ENCODE results near the gene GRXCR2.

Gene GRXCR2, protein sequence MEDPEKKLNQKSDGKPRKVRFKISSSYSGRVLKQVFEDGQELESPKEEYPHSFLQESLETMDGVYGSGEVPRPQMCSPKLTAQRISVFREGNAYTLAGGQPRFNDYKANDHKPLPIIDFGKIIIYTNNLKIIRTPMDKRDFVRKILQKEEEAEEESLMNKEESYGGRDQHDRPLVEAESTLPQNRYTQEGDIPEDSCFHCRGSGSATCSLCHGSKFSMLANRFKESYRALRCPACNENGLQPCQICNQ

DNA sequence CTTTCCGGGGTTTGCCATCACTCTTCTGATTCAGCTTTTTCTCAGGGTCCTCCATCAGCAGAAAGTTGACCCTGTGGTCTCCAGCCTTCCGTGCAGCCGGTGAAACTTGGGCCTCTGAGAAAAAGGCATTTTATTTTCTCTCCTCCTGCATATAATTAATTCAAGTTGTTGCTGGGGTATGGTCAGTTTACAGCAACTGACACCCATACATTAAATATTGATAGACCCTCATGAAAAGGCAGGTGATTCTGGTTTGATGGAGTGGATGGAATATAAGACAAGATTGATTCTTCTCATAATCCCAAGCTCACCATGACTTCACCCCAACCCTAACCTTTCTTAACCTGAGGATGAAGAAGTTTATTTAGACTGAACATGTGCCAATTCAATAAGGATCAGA, at the start of gene GRXCR2:
TSS of gene GRXCR2 (minus strand) at position 101 of the 400 bp plus-strand sequence. CDS start at position 55, 46 bp downstream.
- Mint-ChIP-seq H3K9me3 (no peaks in the 10 kb centered on the region), H3K4me3 (no peak within 1 kb of the TSS), H3K27ac (no peak within 1 kb of the TSS), H3K36me3 (no peaks in the 10 kb centered on the region), H3K27me3 (peaks cover 10 to 28% of the 10 kb centered on the region in 2 donors), H3K4me1 (no peaks in the 10 kb centered on the region)
- no peak for DNase-seq
- ATAC-seq (replicated peaks) = no peak

DNA sequence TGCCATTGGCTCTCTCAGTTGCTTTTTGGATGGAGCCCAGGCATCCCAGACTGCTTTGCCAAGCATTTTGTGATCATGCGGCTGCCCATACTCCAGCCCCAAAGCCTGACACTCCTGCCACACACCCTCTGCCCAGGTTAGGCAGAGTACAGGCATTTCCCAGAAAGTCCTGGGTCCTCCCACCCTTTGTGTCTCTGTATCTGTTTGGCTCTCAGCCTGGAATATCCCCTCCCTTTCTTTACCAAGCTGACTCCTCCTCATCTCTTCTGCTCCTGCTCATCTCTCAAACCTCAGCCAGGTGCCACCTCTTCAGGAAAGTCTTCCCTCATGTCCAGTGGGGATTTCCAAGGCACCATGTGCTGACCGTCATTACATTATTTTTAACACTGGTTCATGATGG, 49.2 kb upstream of the GRXCR2 start:
- no peak for ATAC-seq (replicated peaks)
- Mint-ChIP-seq H3K4me1 (no peaks in the 10 kb centered on the region), H3K27me3 (peaks cover 0 to 5% of the 10 kb centered on the region in 2 donors), H3K36me3 (no peaks in the 10 kb centered on the region), H3K4me3 (no peak overlapping the region), H3K9me3 (no peaks in the 10 kb centered on the region), H3K27ac (no peak overlapping the region)
- DNase-seq = no peak

DNA sequence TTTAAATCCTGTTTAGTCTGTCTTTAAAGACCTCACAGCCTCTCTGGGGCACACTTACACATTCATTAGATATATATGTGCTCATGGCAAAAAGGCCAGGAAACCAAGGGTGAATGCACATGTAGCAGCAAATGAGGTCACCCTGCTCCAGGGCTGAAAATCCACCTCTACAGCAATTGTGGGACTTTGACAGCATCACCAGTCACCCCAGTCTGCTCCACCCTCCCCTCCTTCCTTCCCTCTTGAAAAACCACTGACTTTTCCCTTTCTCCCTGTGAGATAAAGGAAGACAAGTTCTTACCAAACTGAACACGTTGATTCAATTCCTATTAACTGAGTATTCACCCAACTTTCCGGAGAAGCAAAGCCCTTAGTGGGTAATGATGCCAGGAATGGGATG, 48.4 kb upstream of the GRXCR2 start:
- no peak overlapping the region for H3K4me3 Mint-ChIP-seq
- no peaks in the 10 kb centered on the region for H3K4me1 Mint-ChIP-seq
- ATAC-seq (replicated peaks) (no peak), DNase-seq (no peak)
- H3K27me3 Mint-ChIP-seq = peaks cover 0 to 5% of the 10 kb centered on the region in 2 donors
- no peaks in the 10 kb centered on the region for H3K9me3 Mint-ChIP-seq
- H3K36me3 Mint-ChIP-seq = no peaks in the 10 kb centered on the region
- no peak overlapping the region for H3K27ac Mint-ChIP-seq

DNA sequence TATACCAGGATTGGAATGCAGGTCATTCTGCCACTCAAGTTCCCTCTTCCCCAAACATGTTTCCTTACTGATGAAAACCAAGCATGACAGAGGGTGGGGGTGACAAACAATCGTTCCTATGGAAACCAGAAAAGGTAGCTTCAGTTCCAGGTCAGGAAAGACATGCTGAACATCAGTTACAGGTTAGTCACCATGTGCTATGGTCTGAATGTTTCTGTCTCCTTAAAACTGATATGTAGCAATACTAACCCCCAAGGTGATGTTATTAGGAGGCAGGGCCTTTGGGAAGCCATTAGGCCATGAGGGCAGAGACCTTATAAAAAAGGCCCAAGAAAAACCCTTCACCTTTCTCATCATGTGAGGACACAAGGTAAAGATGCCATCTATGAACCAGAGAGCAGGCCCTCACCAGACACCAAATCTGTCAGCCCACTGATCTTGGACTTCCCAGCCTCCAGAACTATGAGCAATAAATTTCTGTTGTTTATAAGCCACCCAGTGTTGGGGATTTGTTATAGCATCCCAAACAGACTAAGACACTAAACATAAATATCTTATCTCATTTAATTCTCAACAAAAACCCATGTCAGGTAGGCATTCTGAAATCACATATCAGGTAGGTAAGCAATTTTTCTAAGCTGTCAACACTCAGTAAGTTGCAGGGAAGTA, 47.9 kb upstream of the GRXCR2 start:
- no peaks in the 10 kb centered on the region for H3K4me1 Mint-ChIP-seq
- H3K27me3 Mint-ChIP-seq = peaks cover 0 to 5% of the 10 kb centered on the region in 2 donors
- no peak overlapping the region for H3K4me3 Mint-ChIP-seq
- H3K27ac Mint-ChIP-seq = no peak overlapping the region
- ATAC-seq (replicated peaks) (no peak), DNase-seq (no peak)
- no peaks in the 10 kb centered on the region for H3K9me3 Mint-ChIP-seq
- H3K36me3 Mint-ChIP-seq = no peaks in the 10 kb centered on the region

DNA sequence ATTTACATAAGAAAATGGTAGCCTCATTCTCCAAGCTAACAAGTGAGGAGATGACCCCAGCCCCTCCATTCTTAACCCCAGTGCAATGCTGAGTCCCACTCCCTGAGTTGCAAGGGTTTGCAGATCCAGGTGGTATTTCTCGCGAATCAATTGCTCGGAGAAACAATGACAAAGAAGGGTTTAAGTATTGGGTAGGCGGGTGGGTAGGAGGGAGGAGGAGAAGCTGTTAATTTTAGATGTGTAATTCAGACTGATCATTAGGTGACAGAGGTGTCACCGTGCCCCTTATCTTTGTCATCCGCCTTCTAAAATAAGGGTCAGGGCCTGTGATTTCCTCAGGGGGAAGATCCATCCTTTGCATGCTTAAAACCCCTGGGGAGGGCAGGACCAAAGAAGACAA, 46.6 kb upstream of the GRXCR2 start:
- no peaks in the 10 kb centered on the region for H3K4me1 Mint-ChIP-seq
- H3K9me3 Mint-ChIP-seq = peaks cover 0 to 3% of the 10 kb centered on the region in 2 donors
- H3K27ac Mint-ChIP-seq = no peak overlapping the region
- no peak for DNase-seq
- ATAC-seq (replicated peaks) = no peak
- H3K4me3 Mint-ChIP-seq = no peak overlapping the region
- H3K27me3 Mint-ChIP-seq = peaks cover 5% of the 10 kb centered on the region in 2 donors
- H3K36me3 Mint-ChIP-seq = no peaks in the 10 kb centered on the region

DNA sequence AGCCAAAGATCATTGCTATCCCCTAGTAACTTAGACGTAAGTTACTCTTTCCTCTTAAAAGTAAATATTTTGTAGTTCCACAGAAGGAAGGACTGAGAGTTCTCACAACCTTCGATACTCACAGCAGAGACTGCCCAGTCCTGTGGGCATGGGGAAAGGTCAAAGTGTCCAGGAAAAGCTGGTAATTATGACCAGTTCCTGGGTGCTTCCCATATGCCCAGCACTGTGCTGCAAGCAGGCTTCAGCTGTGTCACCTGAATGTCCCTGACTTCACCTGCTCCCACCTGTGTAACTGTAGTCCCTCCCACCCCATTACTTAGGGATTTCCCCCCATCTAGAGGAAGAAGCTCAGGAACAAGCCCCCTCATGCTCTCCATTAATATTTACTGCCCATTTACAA, 45.6 kb upstream of the GRXCR2 start:
- H3K4me1 Mint-ChIP-seq = no peaks in the 10 kb centered on the region
- peaks cover 0 to 3% of the 10 kb centered on the region in 2 donors for H3K9me3 Mint-ChIP-seq
- H3K27me3 Mint-ChIP-seq = peaks cover 5% of the 10 kb centered on the region in 2 donors
- no peak overlapping the region for H3K27ac Mint-ChIP-seq
- no peak for DNase-seq
- no peak overlapping the region for H3K4me3 Mint-ChIP-seq
- no peaks in the 10 kb centered on the region for H3K36me3 Mint-ChIP-seq
- no peak for ATAC-seq (replicated peaks)

DNA sequence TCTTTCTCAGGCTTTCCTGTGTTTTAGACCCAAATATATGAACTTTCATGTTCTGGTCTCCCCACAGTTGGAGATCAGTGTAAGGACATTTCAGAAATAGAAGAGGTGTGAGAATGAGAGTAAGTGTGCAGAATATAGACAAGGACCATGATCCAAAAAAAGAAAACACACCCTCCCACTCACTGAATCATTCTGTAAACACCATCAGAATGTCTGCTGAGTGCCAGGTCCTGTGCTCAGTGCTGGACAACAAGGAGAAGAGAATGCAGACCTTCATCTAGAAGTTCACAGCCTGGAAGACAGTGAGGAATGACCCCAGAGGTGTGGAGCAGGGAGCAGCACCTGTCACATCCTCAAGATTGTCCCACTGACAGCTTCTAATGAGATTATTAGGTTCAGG, 44.5 kb upstream of the GRXCR2 start:
- ATAC-seq (replicated peaks) = no peak
- peaks cover 0 to 3% of the 10 kb centered on the region in 2 donors for H3K9me3 Mint-ChIP-seq
- peaks cover 5% of the 10 kb centered on the region in 2 donors for H3K27me3 Mint-ChIP-seq

DNA sequence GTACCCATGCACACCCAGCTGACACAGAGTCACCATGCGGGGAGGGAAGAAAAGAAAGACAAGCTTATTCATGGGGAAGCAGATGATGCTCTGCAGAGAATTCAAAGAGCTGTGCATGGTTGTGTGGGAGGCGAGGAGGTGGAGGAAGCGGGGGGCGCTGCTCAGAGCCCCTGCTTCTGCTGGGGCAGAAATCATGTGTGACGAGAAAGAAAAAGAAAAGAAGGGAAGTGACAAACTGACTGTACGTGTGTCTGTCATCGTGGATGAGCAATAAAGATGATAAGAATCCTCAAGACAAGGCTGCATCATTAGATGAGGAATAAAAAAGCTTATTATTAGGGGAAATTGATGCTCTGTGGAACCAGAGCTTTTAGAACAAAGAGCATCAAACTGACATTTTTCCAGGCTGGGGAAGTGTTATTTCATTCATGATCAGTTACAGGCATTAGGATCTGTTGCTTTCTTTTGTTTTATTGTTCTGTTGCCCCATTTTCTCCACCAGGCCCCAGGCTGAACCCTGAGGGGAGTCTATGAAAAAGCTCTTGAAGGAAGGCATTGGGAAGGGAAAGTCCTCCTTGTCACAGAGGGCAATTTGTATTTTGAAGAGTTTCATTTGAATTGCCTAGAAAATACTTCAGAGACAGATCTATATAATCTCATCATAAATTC, 43.3 kb upstream of the GRXCR2 start:
- H3K4me3 Mint-ChIP-seq = no peak overlapping the region
- H3K4me1 Mint-ChIP-seq = no peaks in the 10 kb centered on the region
- ATAC-seq (replicated peaks) (no peak), DNase-seq (no peak)
- H3K27me3 Mint-ChIP-seq = peaks cover 5 to 7% of the 10 kb centered on the region in 2 donors
- peaks cover 0 to 3% of the 10 kb centered on the region in 2 donors for H3K9me3 Mint-ChIP-seq
- H3K27ac Mint-ChIP-seq = no peak overlapping the region
- no peaks in the 10 kb centered on the region for H3K36me3 Mint-ChIP-seq

More for the DNA sequence above, 44.5 kb upstream of the GRXCR2 start:
- H3K36me3 Mint-ChIP-seq = no peaks in the 10 kb centered on the region
- H3K4me1 Mint-ChIP-seq = no peaks in the 10 kb centered on the region
- no peak for DNase-seq
- no peak overlapping the region for H3K27ac Mint-ChIP-seq
- H3K4me3 Mint-ChIP-seq = no peak overlapping the region

DNA sequence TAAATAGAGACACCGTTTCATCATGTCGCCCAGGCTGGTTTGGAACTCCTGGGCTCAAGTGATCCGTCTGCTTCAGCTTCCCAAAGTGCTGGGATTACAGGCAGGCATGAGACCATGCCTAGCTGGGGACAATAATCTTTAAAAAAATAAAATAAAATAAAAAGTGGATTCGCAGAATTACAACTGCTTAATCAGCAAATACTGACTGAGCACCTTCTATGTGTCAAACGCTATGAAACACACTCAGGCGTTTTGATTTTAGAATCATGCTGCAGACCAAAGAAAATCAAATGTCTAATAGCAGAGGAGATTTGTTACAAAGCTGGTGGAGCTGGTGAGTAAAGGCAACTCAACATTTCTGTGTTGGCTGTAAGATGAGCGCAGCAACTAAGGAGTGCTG, 40.9 kb upstream of the GRXCR2 start:
- Mint-ChIP-seq H3K9me3 (peaks cover 0 to 3% of the 10 kb centered on the region in 2 donors), H3K4me3 (no peak overlapping the region), H3K27ac (no peak overlapping the region), H3K4me1 (no peaks in the 10 kb centered on the region), H3K27me3 (peaks cover 2 to 9% of the 10 kb centered on the region in 2 donors), H3K36me3 (no peaks in the 10 kb centered on the region)
- no peak for ATAC-seq (replicated peaks)
- no peak for DNase-seq

DNA sequence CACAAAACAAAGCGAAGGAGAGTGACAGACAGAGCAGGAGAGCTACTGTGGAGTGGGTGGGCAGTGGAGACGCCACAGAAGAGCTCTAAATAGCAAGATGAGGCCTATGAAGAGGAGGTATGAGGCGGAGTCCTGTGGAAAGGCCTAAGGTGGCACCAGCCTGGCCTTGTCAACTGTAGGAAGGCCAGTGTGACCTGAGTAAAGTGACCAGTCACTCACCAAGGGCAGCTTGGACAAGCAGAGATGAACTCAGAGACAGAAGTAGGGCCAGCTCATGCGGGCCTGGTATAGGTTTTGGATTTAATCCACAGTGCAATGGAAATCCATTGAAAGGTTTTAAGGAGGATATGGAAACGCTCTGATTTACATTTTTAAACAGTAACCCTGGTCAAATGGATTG, 39.8 kb upstream of the GRXCR2 start:
- no peak overlapping the region for H3K4me3 Mint-ChIP-seq
- H3K27me3 Mint-ChIP-seq = peaks cover 0 to 9% of the 10 kb centered on the region in 2 donors
- ATAC-seq (replicated peaks) = no peak

DNA sequence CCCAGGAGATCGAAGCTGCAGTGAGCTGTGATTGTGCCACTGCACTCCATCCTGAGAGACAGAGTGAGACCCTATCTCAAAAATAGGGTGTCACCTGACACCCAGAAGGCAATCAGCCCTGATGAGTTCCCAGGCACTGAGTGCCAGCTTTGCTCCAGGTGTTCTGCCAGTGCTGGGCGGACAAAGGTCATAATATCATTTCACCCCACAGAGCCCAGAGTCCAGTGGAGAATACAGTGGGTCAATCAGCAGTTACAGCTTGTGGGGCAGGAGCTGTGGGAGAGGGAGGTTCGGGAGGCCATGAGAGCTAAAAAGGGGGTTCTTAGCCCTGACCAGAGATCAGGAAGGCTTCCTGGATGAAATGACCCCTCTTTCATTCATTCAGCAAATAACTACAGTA, 39.2 kb upstream of the GRXCR2 start:
- Mint-ChIP-seq H3K4me1 (no peaks in the 10 kb centered on the region), H3K27me3 (peaks cover 0 to 9% of the 10 kb centered on the region in 2 donors), H3K9me3 (peaks cover 0 to 3% of the 10 kb centered on the region in 2 donors), H3K36me3 (no peaks in the 10 kb centered on the region), H3K27ac (no peak overlapping the region), H3K4me3 (no peak overlapping the region)
- ATAC-seq (replicated peaks) = no peak
- no peak for DNase-seq

More for the DNA sequence above, 39.8 kb upstream of the GRXCR2 start:
- peaks cover 0 to 3% of the 10 kb centered on the region in 2 donors for H3K9me3 Mint-ChIP-seq
- H3K27ac Mint-ChIP-seq = no peak overlapping the region
- no peaks in the 10 kb centered on the region for H3K4me1 Mint-ChIP-seq
- H3K36me3 Mint-ChIP-seq = no peaks in the 10 kb centered on the region
- DNase-seq = no peak

DNA sequence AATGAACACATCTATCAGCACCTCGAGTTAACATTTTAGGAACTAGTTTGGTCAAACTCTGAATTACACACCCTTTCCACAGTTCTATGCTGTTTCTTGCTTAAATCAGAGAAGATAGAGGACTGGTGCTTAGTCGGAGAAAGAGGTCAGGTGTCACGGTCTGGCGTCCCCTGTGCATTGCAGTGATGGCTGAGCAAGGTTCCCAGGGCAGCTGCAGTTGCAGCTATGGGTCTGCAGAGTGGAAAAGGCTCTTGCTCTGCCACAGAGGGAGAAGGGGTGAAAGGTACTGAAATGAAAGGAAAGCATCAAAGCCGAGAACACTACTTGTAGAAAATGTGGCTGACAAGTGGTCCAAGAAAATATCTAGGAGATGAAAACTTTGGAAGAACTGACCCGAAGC, 38.4 kb upstream of the GRXCR2 start:
- Mint-ChIP-seq H3K36me3 (no peaks in the 10 kb centered on the region), H3K4me3 (no peak overlapping the region), H3K4me1 (no peaks in the 10 kb centered on the region), H3K27me3 (peaks cover 0 to 9% of the 10 kb centered on the region in 2 donors), H3K27ac (no peak overlapping the region), H3K9me3 (peaks cover 0 to 3% of the 10 kb centered on the region in 2 donors)
- no peak for ATAC-seq (replicated peaks)
- DNase-seq = no peak

DNA sequence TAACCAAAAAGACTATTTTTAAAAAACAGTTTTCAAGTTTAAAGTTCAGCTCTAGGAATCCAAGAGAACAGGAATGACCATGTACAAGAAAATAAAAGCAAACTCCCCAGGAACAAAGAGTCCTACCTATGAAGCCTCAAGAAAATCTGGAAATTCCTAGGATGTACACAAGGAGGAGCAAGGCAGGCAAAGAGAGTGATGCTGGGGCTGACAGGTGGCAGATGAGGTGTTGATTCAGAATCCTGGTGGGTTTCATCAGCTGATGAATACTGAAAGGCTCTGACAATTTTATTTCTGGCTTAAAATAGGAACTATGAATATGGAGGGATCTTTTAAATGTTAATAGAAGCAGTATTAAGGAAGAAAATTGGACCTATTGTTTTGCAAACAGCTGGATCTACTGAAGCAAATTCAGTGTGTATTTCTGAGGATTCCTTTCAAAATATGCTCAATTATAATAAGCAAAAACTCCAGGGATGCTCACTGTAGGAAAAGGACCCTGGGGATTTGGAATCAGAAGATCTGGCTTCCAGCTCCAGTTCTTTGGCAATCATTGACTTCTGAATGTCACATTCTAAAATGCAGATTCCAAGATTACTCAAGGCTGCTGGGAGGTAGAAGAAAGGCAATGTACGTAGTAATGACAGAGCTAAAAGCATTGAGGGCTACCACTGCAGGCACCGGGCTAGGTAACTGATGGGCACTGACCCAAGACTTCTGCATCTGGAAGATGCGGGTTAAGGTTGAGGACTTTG, 35.6 kb upstream of the GRXCR2 start:
- Mint-ChIP-seq H3K27me3 (peaks cover 0 to 4% of the 10 kb centered on the region in 2 donors), H3K4me3 (no peak overlapping the region), H3K36me3 (no peaks in the 10 kb centered on the region), H3K9me3 (no peaks in the 10 kb centered on the region), H3K4me1 (no peaks in the 10 kb centered on the region), H3K27ac (no peak overlapping the region)
- ATAC-seq (replicated peaks) (no peak), DNase-seq (no peak)

DNA sequence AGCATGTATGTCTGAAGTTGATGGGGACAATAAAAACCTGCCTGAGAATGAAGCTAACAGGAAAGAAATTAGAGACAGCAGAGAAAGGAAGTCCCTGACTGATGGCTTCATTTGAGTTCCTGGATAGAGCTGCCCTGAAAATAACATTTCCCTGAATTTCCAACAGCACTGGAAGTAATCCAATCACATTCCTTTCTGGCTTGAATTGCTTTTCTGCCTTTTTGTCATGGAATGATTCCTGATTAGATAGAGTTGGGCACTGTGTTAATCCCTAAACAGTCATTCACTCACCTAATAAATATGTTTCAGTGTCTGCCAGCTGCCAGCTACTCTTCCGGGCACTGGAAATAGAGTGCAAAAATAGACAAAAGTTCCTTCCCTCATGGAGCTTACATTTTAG, 33.6 kb upstream of the GRXCR2 start:
- DNase-seq = no peak
- ATAC-seq (replicated peaks) = no peak
- peaks cover 0 to under 1% of the 10 kb centered on the region in 2 donors for H3K9me3 Mint-ChIP-seq
- no peaks in the 10 kb centered on the region for H3K4me1 Mint-ChIP-seq
- no peak overlapping the region for H3K4me3 Mint-ChIP-seq
- H3K36me3 Mint-ChIP-seq = no peaks in the 10 kb centered on the region
- peaks cover 0 to 4% of the 10 kb centered on the region in 2 donors for H3K27me3 Mint-ChIP-seq
- H3K27ac Mint-ChIP-seq = no peak overlapping the region

Data from stimulated activated naive B cell treated with anti-CD40 and anti-IgM and Interleukin-4, amounts not matched to agents 10 μg/mL and 1 μg/mL and 100 μg/mL, for 72 hours (primary cell).